ENCODE measurements around the gene CDH13. TPM values are rescaled to one million over a fixed set of nuclear protein-coding genes. Genes with fewer than 3 reads are reported as not detected.

Gene CDH13
- polyA plus RNA-seq, 2 of the 4 experiments (the other 2 are of a cell fraction) = not detected

DNA sequence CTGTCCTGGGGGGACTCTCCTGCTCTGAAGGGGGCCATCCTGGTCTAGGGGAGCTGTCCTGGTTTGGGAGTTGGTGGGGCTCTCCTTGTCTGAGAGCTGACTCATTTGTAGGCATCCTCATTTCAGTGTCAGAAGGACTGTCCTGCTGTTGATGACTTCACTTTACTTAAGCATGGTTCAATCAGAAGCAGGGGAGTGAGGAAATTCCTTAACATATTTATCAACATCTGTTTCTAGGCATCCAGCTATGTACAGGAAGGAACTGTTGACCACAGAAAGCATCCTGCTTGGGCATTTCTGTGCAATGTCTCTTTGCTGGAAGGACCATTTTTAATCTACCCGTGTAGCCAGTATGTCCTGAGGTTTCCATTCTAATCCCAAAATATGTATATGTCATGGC, 678.3 kb downstream of the CDH13 start:
- H3K4me1 ChIP-seq = no peaks in the 10 kb centered on the region
- FAIRE-seq (no peak), DNase-seq (ENCODE audit: low read depth in 1 of 2, low spot score in 1 of 2) (no peak), ATAC-seq (no peak)
- no peaks in the 10 kb centered on the region for H3K9me3 ChIP-seq
- no peak overlapping the region for H3K27ac ChIP-seq
- TF ChIP-seq MYC (IDR thresholded peaks at IDR 0.05; ENCODE audit: borderline replicate concordance, low read length) (no peak), PHF8 (IDR thresholded peaks at IDR 0.05; ENCODE audit: borderline replicate concordance, low read depth) (no peak), MAZ (IDR thresholded peaks at IDR 0.05; ENCODE audit: borderline replicate concordance, low read depth, low read length) (no peak), TP53 (CRISPR knock-in tag; IDR thresholded peaks at IDR 0.05) (no peak), HEYL (CRISPR knock-in tag; IDR thresholded peaks at IDR 0.05) (no peak), KDM1A (IDR thresholded peaks at IDR 0.05; ENCODE audit: low read depth) (no peak), HOXB5 (CRISPR knock-in tag; IDR thresholded peaks at IDR 0.05) (no peak), EHF (CRISPR knock-in tag; IDR thresholded peaks at IDR 0.05) (no peak), POLR2AphosphoS2 (conservative IDR thresholded peaks at IDR 0.05; ENCODE audit: low read length) (no peak), RFX5 (IDR thresholded peaks at IDR 0.05) (no peak), SMC3 (IDR thresholded peaks at IDR 0.05) (no peak)
- TF ChIP-seq, protein P1, sequence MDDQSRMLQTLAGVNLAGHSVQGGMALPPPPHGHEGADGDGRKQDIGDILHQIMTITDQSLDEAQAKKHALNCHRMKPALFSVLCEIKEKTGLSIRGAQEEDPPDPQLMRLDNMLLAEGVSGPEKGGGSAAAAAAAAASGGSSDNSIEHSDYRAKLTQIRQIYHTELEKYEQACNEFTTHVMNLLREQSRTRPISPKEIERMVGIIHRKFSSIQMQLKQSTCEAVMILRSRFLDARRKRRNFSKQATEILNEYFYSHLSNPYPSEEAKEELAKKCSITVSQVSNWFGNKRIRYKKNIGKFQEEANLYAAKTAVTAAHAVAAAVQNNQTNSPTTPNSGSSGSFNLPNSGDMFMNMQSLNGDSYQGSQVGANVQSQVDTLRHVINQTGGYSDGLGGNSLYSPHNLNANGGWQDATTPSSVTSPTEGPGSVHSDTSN (IDR thresholded peaks at IDR 0.05) = no peak
- ChIA-PET POLR2A (no interaction called here), CTCF (no interaction called here)
- H3K4me3 ChIP-seq = no peak overlapping the region
- H3K4me2 ChIP-seq = no peak overlapping the region
- WGBS (ENCODE audit: missing lambda C conversion rate) = 0% methylated on average over 1 of the region's 1 CpG

DNA sequence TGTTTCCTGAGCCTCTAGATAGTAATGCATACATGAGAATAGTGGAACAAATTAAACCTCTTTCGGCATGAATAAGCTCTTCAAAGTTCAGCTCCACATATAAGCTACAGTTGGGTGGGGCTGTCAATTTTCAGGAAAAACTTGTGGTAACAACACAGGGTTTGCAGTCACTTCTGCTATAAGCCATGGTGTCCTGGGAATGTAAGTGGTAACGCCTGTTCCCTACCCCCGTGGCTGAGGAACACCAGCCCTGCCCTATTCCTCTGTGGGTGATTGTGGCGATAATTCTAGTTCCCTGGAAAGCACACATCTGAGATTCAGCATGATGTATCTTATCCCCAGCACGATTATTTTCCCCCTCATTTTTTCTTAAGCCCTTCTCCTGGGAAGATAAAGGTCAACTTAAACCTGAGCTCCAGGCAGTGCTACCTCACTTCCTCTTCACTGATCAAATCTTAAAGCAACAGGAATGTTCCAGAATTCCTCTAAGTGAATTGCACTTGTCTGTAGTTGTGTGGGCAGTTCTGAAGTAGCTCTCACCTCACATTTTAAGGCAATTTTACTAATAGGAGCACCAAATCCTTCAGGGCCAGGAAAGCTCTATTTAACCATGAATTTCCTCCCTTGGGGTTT, 680.3 kb downstream of the CDH13 start:
- ChIA-PET POLR2A (no interaction called here), CTCF (interaction anchor here (1.5 kb wide), 1 partner anchor 11 kb away, joined by 4 read pairs; no protein-coding TSS in a partner anchor)
- no peak for TF ChIP-seq JUN (IDR thresholded peaks at IDR 0.05)
- TF ChIP-seq HOXB5 (CRISPR knock-in tag; IDR thresholded peaks at IDR 0.05) = no peak
- TF ChIP-seq MAFK (IDR thresholded peaks at IDR 0.05; ENCODE audit: partially characterized antibody) = no peak
- TF ChIP-seq CBX8 (IDR thresholded peaks at IDR 0.05) = no peak
- no peak for TF ChIP-seq HOXB13 (CRISPR knock-in tag; IDR thresholded peaks at IDR 0.05; ENCODE audit: low read depth)
- 0% methylated on average over 5 of the region's 5 CpGs for WGBS (ENCODE audit: missing lambda C conversion rate)
- Histone ChIP-seq H3K4me2 (no peak overlapping the region), H3K27ac (no peak overlapping the region), H3K9me3 (no peaks in the 10 kb centered on the region), H3K4me3 (no peak overlapping the region), H3K4me1 (no peaks in the 10 kb centered on the region)
- no peak for ATAC-seq
- no peak for FAIRE-seq
- no peak for DNase-seq (ENCODE audit: low read depth in 1 of 2, low spot score in 1 of 2)

DNA sequence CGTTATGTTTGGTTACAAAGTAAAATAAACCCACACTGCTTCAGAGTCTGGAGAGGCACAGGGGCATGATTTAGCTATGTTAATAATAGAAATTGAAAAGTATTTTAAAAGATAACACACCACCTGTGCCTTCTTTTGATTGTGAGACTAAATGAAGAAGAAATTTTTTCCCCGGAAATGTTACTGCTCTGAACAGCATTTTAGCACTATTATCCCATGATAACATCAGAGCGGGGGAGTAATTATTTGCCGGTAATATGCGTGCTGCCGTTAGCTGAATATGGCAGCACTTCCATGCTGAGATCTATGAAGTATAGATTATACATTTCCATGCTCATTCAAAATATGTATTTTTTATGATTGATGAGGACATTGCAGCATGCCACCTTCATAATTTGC, 680.8 kb downstream of the CDH13 start:
- no peak overlapping the region for H3K4me3 ChIP-seq
- TF ChIP-seq FOXS1 (CRISPR knock-in tag; IDR thresholded peaks at IDR 0.05) (no peak), BHLHE40 (IDR thresholded peaks at IDR 0.05; ENCODE audit: low read depth, low read length) (no peak), KDM5A (IDR thresholded peaks at IDR 0.05) (no peak), MAFK (IDR thresholded peaks at IDR 0.05; ENCODE audit: partially characterized antibody) (no peak), HOXA7 (CRISPR knock-in tag; IDR thresholded peaks at IDR 0.05) (no peak), JUN (IDR thresholded peaks at IDR 0.05) (no peak), ESRRA (IDR thresholded peaks at IDR 0.05; ENCODE audit: borderline replicate concordance, low read length) (no peak), FOSL2 (IDR thresholded peaks at IDR 0.05) (no peak), FOSL2 (CRISPR knock-in tag; IDR thresholded peaks at IDR 0.05) (no peak)
- TF ChIP-seq, protein P2, sequence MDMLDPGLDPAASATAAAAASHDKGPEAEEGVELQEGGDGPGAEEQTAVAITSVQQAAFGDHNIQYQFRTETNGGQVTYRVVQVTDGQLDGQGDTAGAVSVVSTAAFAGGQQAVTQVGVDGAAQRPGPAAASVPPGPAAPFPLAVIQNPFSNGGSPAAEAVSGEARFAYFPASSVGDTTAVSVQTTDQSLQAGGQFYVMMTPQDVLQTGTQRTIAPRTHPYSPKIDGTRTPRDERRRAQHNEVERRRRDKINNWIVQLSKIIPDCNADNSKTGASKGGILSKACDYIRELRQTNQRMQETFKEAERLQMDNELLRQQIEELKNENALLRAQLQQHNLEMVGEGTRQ (IDR thresholded peaks at IDR 0.05) = no peak
- TF ChIP-seq, protein P3, sequence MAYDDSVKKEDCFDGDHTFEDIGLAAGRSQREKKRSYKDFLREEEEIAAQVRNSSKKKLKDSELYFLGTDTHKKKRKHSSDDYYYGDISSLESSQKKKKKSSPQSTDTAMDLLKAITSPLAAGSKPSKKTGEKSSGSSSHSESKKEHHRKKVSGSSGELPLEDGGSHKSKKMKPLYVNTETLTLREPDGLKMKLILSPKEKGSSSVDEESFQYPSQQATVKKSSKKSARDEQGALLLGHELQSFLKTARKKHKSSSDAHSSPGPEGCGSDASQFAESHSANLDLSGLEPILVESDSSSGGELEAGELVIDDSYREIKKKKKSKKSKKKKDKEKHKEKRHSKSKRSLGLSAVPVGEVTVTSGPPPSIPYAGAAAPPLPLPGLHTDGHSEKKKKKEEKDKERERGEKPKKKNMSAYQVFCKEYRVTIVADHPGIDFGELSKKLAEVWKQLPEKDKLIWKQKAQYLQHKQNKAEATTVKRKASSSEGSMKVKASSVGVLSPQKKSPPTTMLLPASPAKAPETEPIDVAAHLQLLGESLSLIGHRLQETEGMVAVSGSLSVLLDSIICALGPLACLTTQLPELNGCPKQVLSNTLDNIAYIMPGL (CRISPR knock-in tag; IDR thresholded peaks at IDR 0.05; ENCODE audit: borderline replicate concordance) = no peak
- TF ChIP-seq, protein P4, sequence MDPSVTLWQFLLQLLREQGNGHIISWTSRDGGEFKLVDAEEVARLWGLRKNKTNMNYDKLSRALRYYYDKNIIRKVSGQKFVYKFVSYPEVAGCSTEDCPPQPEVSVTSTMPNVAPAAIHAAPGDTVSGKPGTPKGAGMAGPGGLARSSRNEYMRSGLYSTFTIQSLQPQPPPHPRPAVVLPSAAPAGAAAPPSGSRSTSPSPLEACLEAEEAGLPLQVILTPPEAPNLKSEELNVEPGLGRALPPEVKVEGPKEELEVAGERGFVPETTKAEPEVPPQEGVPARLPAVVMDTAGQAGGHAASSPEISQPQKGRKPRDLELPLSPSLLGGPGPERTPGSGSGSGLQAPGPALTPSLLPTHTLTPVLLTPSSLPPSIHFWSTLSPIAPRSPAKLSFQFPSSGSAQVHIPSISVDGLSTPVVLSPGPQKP (IDR thresholded peaks at IDR 0.05; ENCODE audit: low read depth, low read length) = no peak
- TF ChIP-seq, protein P5, sequence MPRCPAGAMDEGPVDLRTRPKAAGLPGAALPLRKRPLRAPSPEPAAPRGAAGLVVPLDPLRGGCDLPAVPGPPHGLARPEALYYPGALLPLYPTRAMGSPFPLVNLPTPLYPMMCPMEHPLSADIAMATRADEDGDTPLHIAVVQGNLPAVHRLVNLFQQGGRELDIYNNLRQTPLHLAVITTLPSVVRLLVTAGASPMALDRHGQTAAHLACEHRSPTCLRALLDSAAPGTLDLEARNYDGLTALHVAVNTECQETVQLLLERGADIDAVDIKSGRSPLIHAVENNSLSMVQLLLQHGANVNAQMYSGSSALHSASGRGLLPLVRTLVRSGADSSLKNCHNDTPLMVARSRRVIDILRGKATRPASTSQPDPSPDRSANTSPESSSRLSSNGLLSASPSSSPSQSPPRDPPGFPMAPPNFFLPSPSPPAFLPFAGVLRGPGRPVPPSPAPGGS (IDR thresholded peaks at IDR 0.05) = no peak
- ChIA-PET POLR2A (no interaction called here), CTCF (interaction anchor here (1.5 kb wide), 1 partner anchor 11 kb away, joined by 4 read pairs; no protein-coding TSS in a partner anchor)
- FAIRE-seq = no peak
- WGBS (ENCODE audit: missing lambda C conversion rate) = 29% methylated on average over 6 of the region's 6 CpGs
- no peaks in the 10 kb centered on the region for H3K4me1 ChIP-seq
- no peak for DNase-seq (ENCODE audit: low read depth in 1 of 2, low spot score in 1 of 2)
- no peak for ATAC-seq
- H3K9me3 ChIP-seq = no peaks in the 10 kb centered on the region
- no peak overlapping the region for H3K4me2 ChIP-seq
- H3K27ac ChIP-seq = no peak overlapping the region
